Activated CD4-positive, alpha-beta T cell treated with anti-CD3 and anti-CD28 coated beads for 48 hours (primary cell): ENCODE results near the gene SFI1.

Experiments used
- DNase-seq: peaks from one replicate; pipeline ENCODE4 v3.0.0-alpha.2; 2020

The SFI1 gene

DNA sequence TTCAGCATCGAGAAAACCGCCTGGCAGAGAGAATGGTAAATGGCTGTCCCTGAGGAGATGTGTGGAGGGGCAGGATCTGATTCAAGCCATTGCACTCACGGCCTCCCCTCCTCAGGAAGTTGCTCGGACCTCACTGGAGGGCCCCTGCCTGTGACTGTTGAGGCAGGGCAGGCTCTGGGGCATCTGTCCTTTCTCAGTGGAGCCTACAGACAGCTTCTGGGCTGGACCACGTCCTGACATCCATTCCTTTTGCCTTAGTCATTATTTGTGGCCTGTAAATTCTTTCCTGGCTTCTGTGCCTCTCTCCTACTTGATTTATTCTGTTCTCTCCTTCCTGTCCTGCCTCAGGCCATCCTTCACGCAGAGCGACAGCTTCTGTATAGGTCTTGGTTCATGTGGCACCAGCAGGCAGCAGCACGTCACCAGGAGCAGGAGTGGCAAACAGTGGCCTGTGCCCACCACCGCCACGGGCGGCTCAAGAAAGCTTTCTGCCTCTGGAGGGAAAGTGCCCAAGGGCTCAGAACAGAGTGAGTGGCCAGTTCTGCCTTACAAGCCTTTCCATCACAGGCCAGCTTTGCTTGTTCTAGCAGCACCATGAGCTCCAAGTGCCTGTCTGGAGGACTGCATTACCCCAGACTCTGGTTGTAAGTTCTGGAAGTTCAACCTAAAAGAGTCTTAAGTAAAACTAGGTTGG, 106.1 kb downstream of the SFI1 start:
- peak; percentile 1 for DNase-seq

DNA sequence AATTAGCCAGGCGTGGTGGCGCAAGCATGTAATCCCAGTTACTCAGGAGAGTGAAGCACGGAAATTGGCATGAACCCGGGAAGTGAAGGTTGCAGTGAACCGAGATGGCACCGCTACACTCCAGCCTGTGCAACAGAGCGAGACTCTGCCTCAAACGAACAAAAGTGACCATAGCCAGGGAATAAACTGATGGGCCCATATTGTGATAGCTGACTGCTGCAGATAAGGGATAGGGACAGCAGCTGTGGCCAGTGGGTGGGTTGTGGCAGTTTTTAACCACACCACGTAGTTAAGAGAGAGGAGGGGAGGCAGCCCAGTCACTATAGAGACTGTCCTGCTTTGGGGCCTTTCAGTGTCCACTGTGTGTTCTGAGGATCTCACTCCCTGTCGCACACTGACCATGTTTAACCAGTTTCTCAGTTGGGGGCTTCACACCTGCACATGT, 106.8 kb downstream of the SFI1 start:
- peak; percentile 0 for DNase-seq

DNA sequence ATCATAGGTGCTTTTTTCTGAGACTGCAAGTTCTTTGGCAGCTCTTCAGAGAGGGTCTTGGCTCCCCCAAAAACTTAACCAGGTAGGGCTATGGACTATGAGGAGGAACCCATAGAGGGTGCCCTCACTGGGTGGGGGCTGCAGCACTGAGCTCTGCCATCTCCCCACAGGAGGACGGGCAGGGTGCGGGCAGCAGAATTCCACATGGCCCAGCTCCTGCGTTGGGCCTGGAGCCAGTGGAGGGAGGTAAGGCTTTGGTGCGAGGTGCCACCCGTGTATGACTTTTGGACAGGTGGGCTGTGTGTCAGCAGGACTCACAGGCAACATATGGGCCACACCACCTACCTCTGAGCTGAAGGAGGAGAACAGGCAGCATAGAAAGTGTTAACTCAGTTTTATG, 107.2 kb downstream of the SFI1 start:
- peak; percentile 1 for DNase-seq

DNA sequence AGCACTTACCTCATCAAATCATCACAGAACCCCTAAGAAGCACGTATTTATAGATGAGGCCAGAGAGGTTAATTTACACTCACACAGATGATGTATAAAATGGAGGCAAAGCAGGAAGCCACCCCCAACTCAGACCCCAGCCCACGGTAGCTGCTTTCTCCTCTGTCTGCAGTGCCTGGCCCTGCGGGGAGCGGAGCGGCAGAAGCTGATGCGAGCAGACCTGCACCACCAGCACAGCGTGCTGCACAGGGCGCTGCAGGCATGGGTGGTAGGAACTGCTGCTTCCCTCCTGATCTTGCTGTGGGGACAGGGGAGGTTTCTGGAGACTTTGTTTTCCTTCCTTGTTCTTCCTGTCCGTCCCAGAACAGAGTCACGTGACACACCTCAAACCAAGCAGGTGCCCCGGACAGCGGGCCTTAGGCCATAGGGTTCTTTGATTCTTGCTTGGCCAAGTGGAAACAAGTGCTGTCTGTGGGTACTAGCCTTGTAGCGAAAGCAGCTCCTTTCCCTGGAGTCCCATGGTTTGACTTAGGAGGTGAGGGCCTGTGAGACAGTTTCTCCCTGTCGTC, 107.9 kb downstream of the SFI1 start:
- peak; percentile 1 for DNase-seq

GRCh38 chr22:31604746-31605705, 108.7 kb downstream of the SFI1 start:
- DNase-seq = peak; percentile 1

DNA sequence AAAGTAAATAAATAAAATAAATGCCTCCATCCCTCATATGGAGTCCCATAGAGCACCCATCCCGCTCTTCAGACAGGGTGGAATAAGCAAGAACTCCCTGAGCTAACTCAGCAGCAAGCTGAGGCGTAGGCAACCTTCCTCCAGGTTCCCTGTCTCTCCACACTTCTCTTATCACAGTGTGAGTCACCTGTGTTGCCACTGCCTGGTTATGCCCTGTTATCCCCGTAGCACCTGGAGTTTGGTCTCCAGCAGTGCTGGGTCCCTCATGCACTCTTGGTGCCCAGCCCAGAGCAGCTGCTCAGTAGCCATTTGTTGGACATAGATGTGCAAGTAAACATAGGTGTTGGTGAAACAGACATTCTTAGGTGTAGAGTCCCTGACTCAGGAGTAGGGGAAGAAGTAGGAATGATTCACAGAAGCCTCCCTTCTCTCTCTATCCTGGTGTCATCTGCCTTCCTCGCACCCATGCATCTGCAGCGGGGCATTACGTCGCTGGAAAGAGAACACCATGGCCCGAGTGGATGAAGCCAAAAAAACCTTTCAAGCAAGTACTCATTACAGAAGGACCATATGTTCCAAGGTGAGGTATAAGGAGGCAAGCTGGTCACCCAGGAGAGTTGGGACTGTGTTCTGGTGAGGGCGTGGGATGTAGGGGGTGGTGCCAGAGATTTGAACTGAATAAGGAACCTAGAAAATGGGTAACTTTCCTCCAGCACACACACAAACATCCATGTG, 109.7 kb downstream of the SFI1 start:
- DNase-seq = peak; percentile 1

- peak; percentile 1 for DNase-seq
These were observed 111.4 kb downstream of the SFI1 start for GRCh38 chr22:31607696-31608095.

- no peak for DNase-seq
These were observed 113.4 kb downstream of the SFI1 start for GRCh38 chr22:31609716-31610115.

DNA sequence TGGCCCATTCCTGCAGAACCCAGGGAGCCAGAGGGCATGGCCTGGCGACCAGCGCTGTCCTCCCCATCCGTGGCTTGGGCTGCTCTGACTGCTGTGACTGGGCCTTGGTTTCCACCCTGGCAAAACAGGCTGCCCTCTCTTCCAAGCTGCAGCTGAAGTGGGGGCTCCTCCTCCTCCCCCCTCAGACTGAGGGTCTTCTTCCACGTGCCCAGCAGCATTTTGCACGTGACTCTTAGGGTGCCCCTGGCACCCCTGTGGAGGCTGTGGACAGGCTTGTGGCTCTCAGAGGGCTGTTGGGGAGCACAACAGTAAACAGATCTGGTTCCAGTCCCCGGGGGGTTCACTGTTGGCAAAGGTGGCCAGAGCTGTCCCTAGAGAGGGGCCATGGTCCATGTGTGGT, 114.3 kb downstream of the SFI1 start:
- no peak for DNase-seq

DNA sequence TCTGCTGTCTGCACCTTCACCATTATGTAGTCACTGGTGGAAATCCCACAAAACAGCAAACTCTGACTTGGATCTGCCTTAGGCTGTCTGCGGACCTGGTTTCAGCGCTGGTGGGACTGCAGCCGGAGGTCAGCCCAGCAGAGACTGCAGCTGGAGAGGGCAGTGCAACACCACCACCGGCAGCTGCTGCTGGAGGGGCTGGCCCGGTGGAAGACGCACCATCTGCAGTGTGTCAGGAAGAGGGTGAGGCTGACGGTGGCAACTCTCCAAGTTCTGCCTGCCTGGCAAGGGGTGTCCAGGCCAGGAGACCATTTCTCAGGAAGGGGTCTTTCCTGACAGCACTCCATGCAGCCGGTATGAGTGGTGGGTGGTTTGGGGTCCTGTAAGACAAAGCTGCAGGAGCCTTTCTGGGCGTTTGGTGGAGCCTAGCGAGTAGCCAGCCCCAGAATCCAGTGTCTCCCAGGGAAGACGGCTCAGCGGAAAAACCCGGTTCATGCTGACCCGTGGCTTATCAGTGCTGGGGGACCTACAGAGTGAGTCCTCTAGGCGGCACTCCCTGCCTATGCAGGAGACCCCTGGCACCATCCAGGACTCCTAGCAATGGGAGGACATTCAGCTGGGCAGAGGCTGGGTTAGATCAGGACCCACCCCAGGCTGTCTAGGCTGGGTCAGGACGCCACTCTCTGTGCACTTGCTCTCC, 114.9 kb downstream of the SFI1 start:
- DNase-seq = no peak

GRCh38 chr22:31612891-31613285, 116.6 kb downstream of the SFI1 start:
- no peak for DNase-seq

DNA sequence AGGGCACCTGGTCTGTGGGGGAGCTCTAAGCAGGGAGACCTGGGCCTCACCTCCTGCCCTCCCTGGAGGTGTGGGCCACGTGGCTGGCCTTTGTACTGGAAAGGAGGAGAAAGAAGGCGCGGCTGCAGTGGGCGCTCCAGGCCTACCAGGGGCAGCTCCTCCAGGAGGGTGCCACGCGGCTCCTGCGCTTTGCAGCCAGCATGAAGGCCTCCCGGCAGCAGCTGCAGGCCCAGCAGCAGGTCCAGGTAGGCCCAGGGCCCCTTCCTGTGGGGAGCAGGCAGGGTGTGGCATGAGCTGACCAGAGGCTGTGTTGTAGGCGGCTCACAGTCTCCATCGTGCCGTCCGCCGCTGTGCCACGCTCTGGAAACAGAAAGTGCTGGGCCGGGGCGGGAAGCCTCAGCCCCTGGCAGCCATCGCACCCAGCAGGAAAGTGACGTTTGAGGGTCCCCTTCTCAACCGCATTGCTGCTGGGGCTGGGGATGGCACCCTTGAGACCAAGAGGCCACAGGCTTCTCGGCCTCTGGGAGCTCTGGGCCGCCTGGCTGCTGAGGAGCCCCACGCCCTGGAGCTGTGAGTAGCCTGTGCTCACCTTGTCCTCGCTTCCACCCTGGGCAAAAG, 117.1 kb downstream of the SFI1 start:
- no peak for DNase-seq

DNA sequence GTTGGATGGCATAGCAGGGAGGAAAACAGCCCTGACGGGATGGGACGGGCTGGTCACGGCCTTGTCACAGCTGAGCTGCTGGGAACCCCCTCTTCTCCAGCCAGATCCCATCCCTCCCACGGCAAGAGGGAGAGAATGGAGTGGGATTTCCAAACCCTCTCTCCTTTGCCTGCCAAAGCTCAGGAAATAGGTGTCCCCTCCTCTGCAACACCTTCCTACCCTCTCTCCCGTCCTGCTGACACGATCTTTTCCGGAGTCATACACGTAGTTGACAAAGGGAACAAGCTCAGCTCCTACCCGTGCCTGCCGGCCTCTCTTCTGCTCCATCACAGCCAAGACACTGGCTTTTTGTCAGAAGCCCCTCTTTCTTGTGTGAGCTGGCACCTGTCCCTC, 117.6 kb downstream of the SFI1 start:
- no peak for DNase-seq

GRCh38 chr22:31614781-31615490, 118.6 kb downstream of the SFI1 start:
- no peak for DNase-seq

DNA sequence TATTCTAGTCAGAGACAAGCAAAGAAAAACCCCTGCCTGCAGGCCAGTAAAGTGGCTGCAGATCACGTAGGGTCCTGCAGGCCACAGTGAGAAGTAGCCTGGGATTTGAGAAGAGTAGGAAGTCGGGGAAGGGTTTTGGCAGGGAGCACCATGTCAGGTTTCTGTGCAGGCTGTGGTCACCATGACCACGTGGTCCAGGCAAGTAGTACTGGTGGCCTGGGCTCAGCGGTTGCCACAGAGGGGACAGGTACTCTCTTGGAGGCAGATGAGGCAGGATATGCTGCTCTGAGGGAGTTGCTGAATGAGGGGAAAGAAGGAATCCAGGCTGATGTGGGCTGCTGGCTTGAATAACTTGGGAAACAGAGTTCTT, 119.1 kb downstream of the SFI1 start:
- DNase-seq = no peak

DNA sequence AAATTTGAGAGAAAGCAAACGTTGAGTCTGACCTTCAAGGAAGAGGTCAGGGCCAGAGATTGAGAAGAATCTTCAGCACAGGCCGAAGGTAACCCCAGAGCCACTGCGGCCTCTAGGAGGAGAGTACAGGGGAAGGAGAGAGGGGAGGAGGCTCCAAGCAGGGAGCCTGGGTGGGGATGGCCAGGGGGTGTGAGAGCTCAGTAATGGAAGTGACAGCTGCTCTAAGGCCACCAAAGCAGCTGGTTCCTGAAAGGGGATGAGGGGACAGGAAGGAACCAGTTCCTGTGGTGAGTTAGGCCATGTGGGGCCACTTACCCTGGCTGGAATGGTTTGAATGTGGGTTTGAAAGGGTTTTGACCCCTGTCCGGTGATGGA, 119.6 kb downstream of the SFI1 start:
- no peak for DNase-seq

- peak; percentile 65 for DNase-seq
These were observed 120.1 kb downstream of the SFI1 start for GRCh38 chr22:31616315-31616980.

- DNase-seq = no peak
These were observed 121.7 kb downstream of the SFI1 start for GRCh38 chr22:31618057-31618456.

DNA sequence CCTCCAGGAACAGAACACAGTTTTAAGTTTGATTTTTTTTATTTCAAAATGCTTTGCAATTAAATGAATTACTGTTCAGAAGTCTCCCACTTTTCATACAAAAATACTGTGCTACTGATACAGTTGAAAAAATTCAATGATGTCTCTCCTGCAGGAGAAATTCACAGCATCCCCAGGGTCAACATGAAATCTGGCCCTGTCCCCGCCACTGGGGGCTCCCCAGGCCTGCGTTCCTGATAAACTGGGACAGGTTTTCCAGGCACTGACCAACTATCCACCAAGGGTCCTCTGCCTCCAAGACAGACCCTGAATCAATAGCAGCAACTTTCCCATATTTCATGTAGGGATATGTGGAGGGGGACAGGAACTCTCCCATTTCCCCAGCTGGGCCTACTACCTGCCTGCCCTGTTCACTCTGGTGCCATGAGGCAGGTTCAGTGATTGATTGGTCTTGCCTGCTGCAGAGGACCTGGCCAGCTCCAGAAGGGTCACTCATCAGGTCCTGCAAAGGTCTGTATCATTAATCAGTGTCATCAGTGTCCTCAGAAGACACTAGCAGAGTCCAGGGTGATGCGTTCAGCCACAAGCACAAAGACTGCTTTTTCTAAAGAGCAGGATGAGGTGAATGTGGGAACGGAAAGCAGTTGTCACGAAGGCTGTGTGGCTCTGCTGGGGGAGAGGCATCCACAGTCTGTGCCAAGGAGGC, 122.3 kb downstream of the SFI1 start:
- no peak for DNase-seq
